AG09319 (cell line): ENCODE measurements around the gene ZNF394.

Source experiments
- DNase-seq: peaks from one replicate; pipeline ENCODE4 v3.0.0-alpha.2; 2010; ENCODE audit warnings: low read depth; ENCODE audit errors: extremely low read depth
- CTCF ChIP-seq: IDR thresholded peaks from 2 replicates; pipeline ENCODE4 v1.5.1; 2011; ENCODE audit warnings: low read depth, mild to moderate bottlenecking, inconsistent platforms, low read length, moderate library complexity

ZNF394 gene

GRCh38 chr7:99489235-99489634, 10.8 kb downstream of the ZNF394 start:
- no peak for DNase-seq
- no peak for TF ChIP-seq CTCF

- no peak for TF ChIP-seq CTCF
- DNase-seq: no peak
Observed at GRCh38 chr7:99485094-99485493, 15.0 kb downstream of the ZNF394 start.

- DNase-seq: no peak
- no peak for TF ChIP-seq CTCF
Observed at GRCh38 chr7:99478464-99479440, 21.3 kb downstream of the ZNF394 start.

- no peak for TF ChIP-seq CTCF
Observed at GRCh38 chr7:99476107-99476506, 24.0 kb downstream of the ZNF394 start.

GRCh38 chr7:99473315-99473596, 26.8 kb downstream of the ZNF394 start:
- no peak for TF ChIP-seq CTCF
- peak; percentile 24 for DNase-seq

More at GRCh38 chr7:99476107-99476506, 24.0 kb downstream of the ZNF394 start:
- DNase-seq: no peak

GRCh38 chr7:99472561-99473314, 27.3 kb downstream of the ZNF394 start, which contains the start of gene ZNF789:
Gene ZNF789 (plus strand): TSS chr7:99472890. CDS start chr7:99476457, 3,567 bp downstream.
- TF ChIP-seq CTCF: no peak
- peak; percentile 86 for DNase-seq
